H1 (cell line): Measurements from ENCODE around the gene ZRANB3. TPM values are rescaled to one million over a fixed set of nuclear protein-coding genes. Genes with fewer than 3 reads are reported as not detected.

Experiments used
- CEBPB ChIP-seq: IDR thresholded peaks from 2 replicates; pipeline ENCODE4 v1.6.1; 2012; ENCODE audit warnings: low read depth, low read length
- POU5F1 ChIP-seq: IDR thresholded peaks from 2 replicates; pipeline ENCODE4 v1.6.1; 2011; ENCODE audit warnings: low read depth, mild to moderate bottlenecking, low read length, moderate library complexity
- RBBP5 ChIP-seq: IDR thresholded peaks from 2 replicates; pipeline ENCODE4 v1.7.1; 2012; ENCODE audit warnings: low read depth, mild to moderate bottlenecking, inconsistent platforms, low read length, moderate library complexity, borderline replicate concordance
- SIRT6 ChIP-seq: IDR thresholded peaks from one replicate; pipeline ENCODE4 v1.7.1; 2012; ENCODE audit warnings: low read length, inconsistent platforms
- polyA plus RNA-seq, 7 experiments: library from polyadenylated mRNA; depleted of rRNA in 3 of 7; stranded (reverse) in 5 of 7; unstranded in 2 of 7; fragments of >200 nt in 5 of 7; fragments of 200-250 nt in 2 of 7; gene quantifications; 1 replicate in 5 of 7; 2 replicates in 1 of 7; 4 replicates in 1 of 7; pipeline versions ENCODE4 v1.2.1 to v1.2.3, GENCODE V29; 2011 to 2013; ENCODE audit warnings: missing spikeins in 2 of 7, mixed read lengths in 2 of 7
- total RNA-seq: library from RNA; stranded (reverse); fragmentation: NEBNext Ultra II Directional; extraction: Animal tissue kit (Norgen Biotek cat#: 25700); gene quantifications from 2 replicates; pipeline ENCODE4 v1.2.1, GENCODE V29; 2021
- TF ChIP-seq, protein P1 (sequence below), 3 experiments: IDR thresholded peaks; 1 replicate in 2 of 3; 2 replicates in 1 of 3; pipeline versions ENCODE4 v1.5.1 to v1.6.1; 2011; ENCODE audit warnings: low read length in 3 of 3, mild to moderate bottlenecking in 3 of 3, inconsistent platforms in 2 of 3, low read depth in 1 of 3, moderate library complexity in 1 of 3; ENCODE audit not compliant: insufficient read depth in 1 of 3; ENCODE audit errors: control extremely low read depth in 1 of 3

ZRANB3 gene
- total and polyA plus RNA-seq, 2 of the 8 experiments (the other 6 are each of a cell fraction or from before 2014, with no cell fraction given): 4.5 to 19.3 TPM

DNA sequence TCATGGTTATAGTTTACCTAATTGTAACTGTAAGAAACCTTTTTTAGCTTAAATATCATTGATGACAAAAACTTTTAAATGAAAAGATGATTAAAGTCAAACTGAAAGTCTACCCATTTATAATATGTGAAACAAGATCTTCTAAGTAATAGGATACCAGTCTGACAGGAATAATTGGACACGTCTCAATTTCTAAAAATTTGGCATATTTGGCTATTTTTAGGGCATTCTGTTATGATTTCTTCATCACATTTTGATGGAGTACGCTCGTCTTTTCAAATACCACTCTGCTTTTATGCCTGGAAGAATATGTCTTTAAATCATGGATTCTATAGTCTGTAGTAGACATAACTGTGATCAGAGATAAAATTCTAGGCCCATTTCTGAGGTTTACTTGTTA is 1.6 kb upstream of the ZRANB3 start (continued):
- TF ChIP-seq SIRT6 (no peak), CEBPB (no peak), POU5F1 (no peak), RBBP5 (no peak)
- TF ChIP-seq, protein P1, sequence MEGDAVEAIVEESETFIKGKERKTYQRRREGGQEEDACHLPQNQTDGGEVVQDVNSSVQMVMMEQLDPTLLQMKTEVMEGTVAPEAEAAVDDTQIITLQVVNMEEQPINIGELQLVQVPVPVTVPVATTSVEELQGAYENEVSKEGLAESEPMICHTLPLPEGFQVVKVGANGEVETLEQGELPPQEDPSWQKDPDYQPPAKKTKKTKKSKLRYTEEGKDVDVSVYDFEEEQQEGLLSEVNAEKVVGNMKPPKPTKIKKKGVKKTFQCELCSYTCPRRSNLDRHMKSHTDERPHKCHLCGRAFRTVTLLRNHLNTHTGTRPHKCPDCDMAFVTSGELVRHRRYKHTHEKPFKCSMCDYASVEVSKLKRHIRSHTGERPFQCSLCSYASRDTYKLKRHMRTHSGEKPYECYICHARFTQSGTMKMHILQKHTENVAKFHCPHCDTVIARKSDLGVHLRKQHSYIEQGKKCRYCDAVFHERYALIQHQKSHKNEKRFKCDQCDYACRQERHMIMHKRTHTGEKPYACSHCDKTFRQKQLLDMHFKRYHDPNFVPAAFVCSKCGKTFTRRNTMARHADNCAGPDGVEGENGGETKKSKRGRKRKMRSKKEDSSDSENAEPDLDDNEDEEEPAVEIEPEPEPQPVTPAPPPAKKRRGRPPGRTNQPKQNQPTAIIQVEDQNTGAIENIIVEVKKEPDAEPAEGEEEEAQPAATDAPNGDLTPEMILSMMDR (IDR thresholded peaks at IDR 0.05; ENCODE audit: control extremely low read depth in 1 of 3, insufficient read depth in 1 of 3, low read depth in 1 of 3, low read length in 3 of 3): no peak
